Measurements from ENCODE around the gene APBB1IP. TPM values are rescaled to one million over a fixed set of nuclear protein-coding genes. Genes with fewer than 3 reads are reported as not detected.

APBB1IP gene
- polyA plus RNA-seq, 2 of the 4 experiments (the other 2 are of a cell fraction), result 0.96 to 9.2 TPM

- DNase-seq (ENCODE audit: low read depth in 1 of 2, low spot score in 1 of 2) (no peak), FAIRE-seq (no peak), ATAC-seq (no peak)
- Histone ChIP-seq H3K27ac (peak overlapping the region in 1 of 2 experiments; percentile 52; a peak in 2 of 6 replicates), H3K4me1 (no peaks in the 10 kb centered on the region), H3K4me2 (no peak overlapping the region), H3K9me3 (no peaks in the 10 kb centered on the region), H3K4me3 (no peak overlapping the region)
- ChIA-PET POLR2A (no interaction called here), CTCF (no interaction called here)
- TF ChIP-seq ATOH8 (CRISPR knock-in tag; IDR thresholded peaks at IDR 0.05; ENCODE audit: low read depth), result no peak
- TF ChIP-seq MYC (IDR thresholded peaks at IDR 0.05; ENCODE audit: borderline replicate concordance, low read length), result no peak
- TF ChIP-seq RFX5 (IDR thresholded peaks at IDR 0.05), result no peak
- no peak for TF ChIP-seq MAX (IDR thresholded peaks at IDR 0.05)
- TF ChIP-seq SMC3 (IDR thresholded peaks at IDR 0.05), result no peak
- TF ChIP-seq RARB (CRISPR knock-in tag; IDR thresholded peaks at IDR 0.05), result no peak
- TF ChIP-seq ZFP36 (IDR thresholded peaks at IDR 0.05; ENCODE audit: borderline replicate concordance, partially characterized antibody), result no peak
- no peak for TF ChIP-seq REST (IDR thresholded peaks at IDR 0.05)
- TF ChIP-seq CBX2 (IDR thresholded peaks at IDR 0.05; ENCODE audit: borderline replicate concordance, low read depth), result no peak
- TF ChIP-seq ZNF302 (CRISPR knock-in tag; IDR thresholded peaks at IDR 0.05), result no peak
Measured at GRCh38 chr10:26499426-26499825, 61.3 kb downstream of the APBB1IP start.

GRCh38 chr10:26502986-26503385 is 64.8 kb downstream of the APBB1IP start:
- POLR2A ChIA-PET, result no interaction called here
- ATAC-seq (no peak), FAIRE-seq (no peak), DNase-seq (ENCODE audit: low read depth in 1 of 2, low spot score in 1 of 2) (no peak)
- TF ChIP-seq REST (IDR thresholded peaks at IDR 0.05), result no peak
- no peak for TF ChIP-seq ZSCAN20 (CRISPR knock-in tag; IDR thresholded peaks at IDR 0.05)
- no peak for TF ChIP-seq ZNF302 (CRISPR knock-in tag; IDR thresholded peaks at IDR 0.05)
- Histone ChIP-seq H3K9me3 (no peaks in the 10 kb centered on the region), H3K27ac (0 out of 6 replicates have a peak overlapping the region, but pooled peaks of 1 of the 2 experiments have one; percentile 34), H3K4me2 (no peak overlapping the region), H3K4me1 (no peaks in the 10 kb centered on the region), H3K4me3 (no peak overlapping the region)
- 69% methylated on average over 6 of the region's 6 CpGs for WGBS (ENCODE audit: missing lambda C conversion rate)
- CTCF ChIA-PET, result interaction anchor here (1.5 to 1.8 kb wide), 2 partner anchors 55 to 90 kb away, joined by 3 to 5 read pairs; no protein-coding TSS in a partner anchor

GRCh38 chr10:26503911-26504310 is 65.8 kb downstream of the APBB1IP start:
- H3K27ac ChIP-seq, result peak overlapping the region in 1 of 2 experiments; percentile 53; a peak in 2 of 6 replicates
- ChIA-PET POLR2A (no interaction called here), CTCF (interaction anchor here (0.6 to 1.8 kb wide), 8 partner anchors 10 to 159 kb away, joined by 3 to 10 read pairs (median 3); no protein-coding TSS in a partner anchor)
- WGBS (ENCODE audit: missing lambda C conversion rate), result 65% methylated on average over 3 of the region's 3 CpGs
- no peaks in the 10 kb centered on the region for H3K4me1 ChIP-seq
- ATAC-seq (peak; percentile 74), DNase-seq (ENCODE audit: low read depth in 1 of 2, low spot score in 1 of 2) (peak in 1 of 2 experiments; percentile 28), FAIRE-seq (no peak)
- H3K4me2 ChIP-seq, result no peak overlapping the region
- H3K9me3 ChIP-seq, result no peaks in the 10 kb centered on the region
- no peak overlapping the region for H3K4me3 ChIP-seq
- TF ChIP-seq MYC (IDR thresholded peaks at IDR 0.05; ENCODE audit: borderline replicate concordance, low read length) (no peak), ZNF302 (CRISPR knock-in tag; IDR thresholded peaks at IDR 0.05) (no peak), KDM5A (IDR thresholded peaks at IDR 0.05) (no peak), PBX3 (IDR thresholded peaks at IDR 0.05) (no peak), RAD21 (conservative IDR thresholded peaks at IDR 0.05 in 1 of 2, IDR thresholded peaks at IDR 0.05 in 1 of 2) (0 out of 5 replicates have a peak, but pooled peaks of 1 of the 2 experiments have one; percentile 24), NR3C1 (IDR thresholded peaks at IDR 0.05) (no peak), E2F6 (IDR thresholded peaks at IDR 0.05; ENCODE audit: borderline replicate concordance, low read depth) (no peak), BHLHE40 (IDR thresholded peaks at IDR 0.05; ENCODE audit: low read depth, low read length) (no peak), JUN (IDR thresholded peaks at IDR 0.05) (no peak), RARB (CRISPR knock-in tag; IDR thresholded peaks at IDR 0.05) (no peak), EP300 (IDR thresholded peaks at IDR 0.05) (no peak), HOXA7 (CRISPR knock-in tag; IDR thresholded peaks at IDR 0.05) (no peak), TP53 (CRISPR knock-in tag; IDR thresholded peaks at IDR 0.05) (no peak), SMC3 (IDR thresholded peaks at IDR 0.05) (0 out of 3 replicates have a peak, but pooled peaks have one; percentile 10)

Measured in A549 (cell line).